Femur (tissue), 1 donor: ENCODE measurements around the gene ST8SIA3.
"Not testable (repeated sequence)": the region's sequence is repeated elsewhere in the genome, so short reads cannot be mapped to it uniquely, and the experiment has no call there.

Source experiments
- DNase-seq: peaks from one replicate; pipeline ENCODE4 v3.0.0-alpha.2; 2017

Gene ST8SIA3

DNA sequence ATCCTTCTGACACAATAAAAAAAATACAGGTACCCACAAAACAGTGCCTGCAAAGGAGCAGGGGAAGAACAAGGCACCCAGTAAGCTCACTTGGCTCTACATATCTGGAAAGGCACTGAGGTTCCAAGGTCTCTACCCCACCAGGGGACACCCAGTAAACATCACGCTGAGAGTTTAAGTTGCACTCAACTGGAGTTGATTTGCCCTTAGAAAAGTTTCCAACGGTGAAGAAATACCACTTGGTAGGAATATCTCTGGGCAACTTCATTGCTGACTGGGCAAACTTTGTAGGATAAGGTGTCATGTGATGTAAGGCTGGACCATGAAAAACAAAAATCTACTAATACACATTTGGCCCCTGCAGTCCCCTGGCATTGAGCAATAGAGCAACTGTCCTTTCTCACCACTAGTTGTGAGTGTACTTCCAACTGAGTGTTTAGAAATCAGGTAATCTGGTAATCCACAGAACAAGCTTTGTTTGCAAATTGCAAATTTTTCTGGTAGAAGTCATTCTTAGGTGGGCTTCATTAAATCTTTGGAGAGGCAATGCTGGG, 14.2 kb downstream of the ST8SIA3 start:
- no peak for DNase-seq

DNA sequence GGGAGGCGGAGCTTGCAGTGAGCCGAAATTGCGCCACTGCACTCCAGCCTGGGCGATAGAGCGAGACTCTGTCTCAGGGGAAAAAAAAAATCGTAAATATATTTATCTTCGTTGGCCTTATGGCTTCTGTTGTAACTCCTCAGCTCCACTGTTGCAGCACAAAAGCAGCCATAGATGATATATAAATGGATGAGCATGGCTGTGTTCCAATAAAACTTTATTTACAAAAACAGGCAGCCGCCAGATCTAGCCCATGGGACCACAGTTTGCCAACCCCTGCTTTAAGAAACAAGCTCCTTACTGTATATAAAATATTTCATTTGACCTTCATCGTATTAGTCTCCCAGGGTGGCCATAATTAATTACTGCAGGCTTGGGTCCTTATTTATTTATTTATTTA, 20.1 kb downstream of the ST8SIA3 start:
- DNase-seq = no peak

GRCh38 chr18:57373017-57373416, 20.7 kb downstream of the ST8SIA3 start:
- no peak for DNase-seq

DNA sequence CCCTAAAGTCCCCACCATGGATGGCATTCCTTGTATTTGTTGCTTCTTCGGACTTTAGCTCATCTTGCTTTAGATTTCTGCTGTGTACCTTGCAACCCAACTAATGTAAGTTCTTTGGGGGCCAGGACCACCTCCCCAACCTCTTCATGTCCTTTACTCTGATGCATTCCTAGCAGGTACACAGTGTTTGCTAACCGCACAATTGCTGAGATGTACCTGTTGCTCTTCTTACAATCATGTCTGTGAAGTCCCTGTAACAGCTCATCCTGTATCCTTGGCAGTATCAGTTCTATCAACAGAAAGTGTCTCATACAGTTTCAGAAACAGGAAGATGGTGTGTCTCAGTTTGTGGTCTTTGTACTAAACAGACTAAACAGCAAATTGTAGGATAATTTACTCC, 24.1 kb downstream of the ST8SIA3 start:
- DNase-seq = no peak

- DNase-seq = no peak
These were observed 36.9 kb downstream of the ST8SIA3 start for GRCh38 chr18:57389271-57389670.

- DNase-seq = no peak
These were observed 37.7 kb downstream of the ST8SIA3 start for GRCh38 chr18:57390044-57390443.

- DNase-seq = not testable (repeated sequence)
These were observed 42.4 kb downstream of the ST8SIA3 start for GRCh38 chr18:57394749-57395148.

DNA sequence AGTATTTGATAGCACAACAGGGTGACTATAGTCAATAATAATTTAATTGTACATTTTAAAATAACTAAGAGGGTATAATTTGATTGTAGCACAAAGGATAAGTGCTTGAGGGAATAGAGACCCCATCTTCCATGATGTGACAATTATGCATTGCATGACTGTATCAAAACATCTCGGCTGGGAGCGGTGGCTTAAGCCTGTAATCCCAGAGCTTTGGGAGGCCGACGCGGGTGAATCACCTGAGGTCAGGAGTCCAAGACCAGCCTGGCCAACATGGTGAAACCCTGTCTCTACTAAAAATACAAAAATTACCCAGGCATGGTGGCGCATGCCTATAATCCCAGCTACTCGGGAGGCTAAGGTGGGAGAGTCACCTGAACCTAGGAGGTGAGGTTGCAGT, 44.5 kb downstream of the ST8SIA3 start:
- DNase-seq = not testable (repeated sequence)

DNA sequence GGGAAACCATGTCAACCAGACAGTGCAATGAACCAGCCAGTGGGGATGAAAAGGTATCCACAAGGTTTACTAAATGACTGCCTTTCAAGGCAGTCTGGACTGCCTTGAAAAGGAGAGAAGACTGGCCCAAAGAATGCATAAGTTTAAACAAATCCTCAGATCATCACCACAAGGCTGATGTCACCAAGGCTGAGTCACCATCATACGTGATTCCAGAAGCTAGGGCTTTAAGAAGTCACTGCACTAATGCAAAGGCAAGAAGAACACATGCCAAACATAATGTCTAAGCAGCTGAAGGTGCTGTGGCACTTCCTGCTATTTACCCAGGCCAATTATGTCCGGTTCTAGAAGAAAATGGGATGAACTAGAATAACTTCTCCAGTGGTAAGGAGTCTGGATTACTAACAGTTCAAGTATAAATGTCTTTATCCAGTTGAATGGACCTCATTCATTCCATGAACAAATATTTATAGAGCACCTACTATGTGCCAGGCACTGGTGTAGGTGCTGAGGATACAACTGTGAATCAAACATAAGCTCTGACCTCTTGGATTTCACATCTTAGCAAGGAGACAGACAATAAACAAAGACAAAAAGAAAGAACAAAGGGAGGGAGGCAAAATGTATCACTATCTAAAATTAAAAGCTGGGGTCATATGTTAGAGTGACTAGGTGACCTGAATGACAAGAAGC, 45.2 kb downstream of the ST8SIA3 start:
- no peak for DNase-seq

GRCh38 chr18:57404345-57404744, 52.0 kb downstream of the ST8SIA3 start:
- DNase-seq = no peak

DNA sequence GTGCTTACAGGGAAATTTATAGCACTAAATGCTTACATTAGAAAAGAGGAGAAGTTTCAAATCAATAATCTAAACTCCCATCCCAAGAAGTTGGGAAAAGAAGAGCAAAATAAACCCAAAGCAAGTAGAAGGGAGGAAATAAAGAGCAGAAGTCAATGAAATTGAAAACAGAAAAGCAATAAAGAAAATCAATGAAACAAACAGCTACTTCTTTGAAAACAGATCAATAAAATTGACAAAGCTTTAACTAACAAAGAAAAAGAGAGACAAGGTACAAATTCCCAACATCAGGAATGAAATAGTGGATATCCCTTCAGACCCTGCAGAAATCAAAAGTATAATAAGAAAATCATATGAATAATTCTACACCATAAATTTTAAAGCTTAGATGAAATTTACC, 57.3 kb downstream of the ST8SIA3 start:
- DNase-seq = no peak

DNA sequence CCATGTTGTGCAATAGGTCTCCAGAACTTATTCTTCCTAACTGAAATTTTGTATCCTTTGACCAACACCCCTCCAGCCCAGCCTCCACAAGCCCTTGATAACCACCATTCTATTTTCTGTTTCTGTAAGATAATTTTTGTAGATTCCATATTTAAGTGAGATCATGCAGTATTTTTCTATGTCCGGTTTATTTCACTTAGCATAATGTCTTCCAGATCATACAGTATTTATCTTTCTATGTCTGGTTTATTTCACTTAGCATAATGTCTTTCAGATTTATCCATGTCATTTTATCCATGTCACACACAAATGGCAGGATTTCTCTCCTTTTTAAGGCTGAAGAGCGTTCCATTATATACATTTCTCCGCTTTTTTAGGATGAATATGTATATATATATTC, 58.4 kb downstream of the ST8SIA3 start:
- no peak for DNase-seq

DNA sequence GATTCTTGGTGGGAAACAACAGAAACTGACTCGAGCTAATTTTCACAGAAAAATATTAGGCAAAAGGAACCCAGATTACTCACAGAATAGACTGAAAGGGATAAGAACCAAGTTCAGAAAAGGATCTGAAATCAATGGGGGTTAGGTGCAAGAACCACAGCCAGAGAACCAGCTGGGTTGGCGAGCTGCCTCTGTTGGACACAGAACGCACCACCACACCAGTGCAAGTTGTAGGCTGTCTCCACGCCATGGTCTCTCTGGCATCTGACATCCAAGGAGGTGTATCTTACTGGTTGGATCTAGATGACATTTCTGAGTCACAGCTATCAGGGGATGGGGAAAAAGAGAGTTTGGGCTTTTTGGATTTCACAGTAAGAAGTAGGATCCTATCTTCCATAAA, 64.2 kb downstream of the ST8SIA3 start:
- no peak for DNase-seq
